ENCODE measurements around the gene SGO2.

SGO2 gene

GRCh38 chr2:200525882-200526651 lies at the start of gene SGO2:
SGO2 (plus strand) TSS chr2:200526207; CDS start chr2:200532976, 6,769 bp downstream.
- Histone ChIP-seq H3K9me2 (replicated peaks; ENCODE audit: insufficient read depth, low read length) (no peaks in the 10 kb centered on the region), H4K20me1 (ENCODE audit: insufficient read depth, low read length) (no peaks in the 10 kb centered on the region), H3K27me3 (replicated peaks; ENCODE audit: insufficient read depth, low read length) (no peaks in the 10 kb centered on the region; the same call in 1 of the 2 replicates), H3K9ac (ENCODE audit: low read length) (peak within 1 kb of the TSS; percentile 65), H3K4me1 (ENCODE audit: low read length) (peaks cover 5% of the 10 kb centered on the region; the same call in 1 of the 2 replicates), H3K36me3 (replicated peaks; ENCODE audit: insufficient read depth, low read length) (no peaks in the 10 kb centered on the region), H3K27ac (ENCODE audit: low read length) (peak within 1 kb of the TSS; percentile 48; the same call in 1 of the 2 replicates), H3K9me3 (replicated peaks; ENCODE audit: insufficient read depth, low read length) (no peaks in the 10 kb centered on the region), H3F3A (ENCODE audit: insufficient read depth, low read length) (peaks cover 6% of the 10 kb centered on the region; the same call in 1 of the 2 replicates), H3K4me2 (ENCODE audit: low read depth, low read length) (peak within 1 kb of the TSS; percentile 92), H3K4me3 (ENCODE audit: low read length) (peak within 1 kb of the TSS; percentile 83), H3K79me2 (ENCODE audit: low read length) (peaks cover 48% of the 10 kb centered on the region), H2AFZ (ENCODE audit: low read length) (peak within 1 kb of the TSS; percentile 97)
- peak; percentile 97 for DNase-seq
- TF ChIP-seq EZH2phosphoT487 (IDR thresholded peaks at IDR 0.05; ENCODE audit: low read length), result no peak
- TF ChIP-seq, protein P1, sequence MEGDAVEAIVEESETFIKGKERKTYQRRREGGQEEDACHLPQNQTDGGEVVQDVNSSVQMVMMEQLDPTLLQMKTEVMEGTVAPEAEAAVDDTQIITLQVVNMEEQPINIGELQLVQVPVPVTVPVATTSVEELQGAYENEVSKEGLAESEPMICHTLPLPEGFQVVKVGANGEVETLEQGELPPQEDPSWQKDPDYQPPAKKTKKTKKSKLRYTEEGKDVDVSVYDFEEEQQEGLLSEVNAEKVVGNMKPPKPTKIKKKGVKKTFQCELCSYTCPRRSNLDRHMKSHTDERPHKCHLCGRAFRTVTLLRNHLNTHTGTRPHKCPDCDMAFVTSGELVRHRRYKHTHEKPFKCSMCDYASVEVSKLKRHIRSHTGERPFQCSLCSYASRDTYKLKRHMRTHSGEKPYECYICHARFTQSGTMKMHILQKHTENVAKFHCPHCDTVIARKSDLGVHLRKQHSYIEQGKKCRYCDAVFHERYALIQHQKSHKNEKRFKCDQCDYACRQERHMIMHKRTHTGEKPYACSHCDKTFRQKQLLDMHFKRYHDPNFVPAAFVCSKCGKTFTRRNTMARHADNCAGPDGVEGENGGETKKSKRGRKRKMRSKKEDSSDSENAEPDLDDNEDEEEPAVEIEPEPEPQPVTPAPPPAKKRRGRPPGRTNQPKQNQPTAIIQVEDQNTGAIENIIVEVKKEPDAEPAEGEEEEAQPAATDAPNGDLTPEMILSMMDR (IDR thresholded peaks at IDR 0.05; ENCODE audit: low read length), result peak; percentile 13; the same call in 1 of the 2 replicates

- Histone ChIP-seq H3K9ac (ENCODE audit: low read length) (no peak overlapping the region), H3K4me2 (ENCODE audit: low read depth, low read length) (no peak overlapping the region)
Measured at GRCh38 chr2:200476836-200477235, 49.2 kb upstream of the SGO2 start.

DNA sequence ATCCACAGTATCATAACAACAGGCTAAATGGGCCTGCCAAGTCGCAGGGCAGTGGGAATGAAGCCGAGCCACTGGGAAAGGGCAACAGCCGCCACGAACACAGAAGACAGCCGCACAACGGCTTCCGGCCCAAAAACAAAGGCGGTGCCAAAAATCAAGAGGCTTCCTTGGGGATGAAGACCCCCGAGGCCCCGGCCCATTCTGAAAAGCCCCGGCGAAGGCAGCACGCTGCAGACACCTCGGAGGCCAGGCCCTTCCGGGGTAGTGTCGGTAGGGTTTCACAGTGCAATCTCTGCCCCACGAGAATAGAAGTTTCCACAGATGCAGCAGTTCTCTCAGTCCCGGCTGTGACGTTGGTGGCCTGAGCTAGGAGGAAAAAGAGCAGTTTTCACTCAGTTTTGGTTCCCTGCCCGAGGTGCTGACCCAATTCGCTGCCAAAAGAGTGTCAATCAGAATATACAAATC lies 48.3 kb upstream of the SGO2 start:
- H3K9me2 ChIP-seq (replicated peaks; ENCODE audit: insufficient read depth, low read length), result no peaks in the 10 kb centered on the region
- 0 out of 2 replicates have a peak, but pooled peaks cover 5% of the 10 kb centered on the region for H3K36me3 ChIP-seq (replicated peaks; ENCODE audit: insufficient read depth, low read length)
- peaks cover 8% of the 10 kb centered on the region for H3K4me1 ChIP-seq (ENCODE audit: low read length)
- H3K27me3 ChIP-seq (replicated peaks; ENCODE audit: insufficient read depth, low read length), result no peaks in the 10 kb centered on the region
- no peak overlapping the region for H3K4me3 ChIP-seq (ENCODE audit: low read length)
- H3K9ac ChIP-seq (ENCODE audit: low read length), result no peak overlapping the region
- H2AFZ ChIP-seq (ENCODE audit: low read length), result no peak overlapping the region
- H4K20me1 ChIP-seq (ENCODE audit: insufficient read depth, low read length), result no peaks in the 10 kb centered on the region
- no peaks in the 10 kb centered on the region for H3K9me3 ChIP-seq (replicated peaks; ENCODE audit: insufficient read depth, low read length)
- H3K4me2 ChIP-seq (ENCODE audit: low read depth, low read length), result no peak overlapping the region
- TF ChIP-seq, protein P1 (IDR thresholded peaks at IDR 0.05; ENCODE audit: low read length), result no peak
- TF ChIP-seq EZH2 (optimal IDR thresholded peaks at IDR 0.05; ENCODE audit: low read depth, low read length), result no peak
- no peak for TF ChIP-seq EZH2phosphoT487 (IDR thresholded peaks at IDR 0.05; ENCODE audit: low read length)
- peaks cover 5% of the 10 kb centered on the region; the same call in 1 of the 2 replicates for H3F3A ChIP-seq (ENCODE audit: insufficient read depth, low read length)
- H3K27ac ChIP-seq (ENCODE audit: low read length), result no peak overlapping the region
- no peaks in the 10 kb centered on the region for H3K79me2 ChIP-seq (ENCODE audit: low read length)
- no peak for DNase-seq

More at GRCh38 chr2:200476836-200477235, 49.2 kb upstream of the SGO2 start:
- H4K20me1 ChIP-seq (ENCODE audit: insufficient read depth, low read length), result no peaks in the 10 kb centered on the region
- H3F3A ChIP-seq (ENCODE audit: insufficient read depth, low read length), result peaks cover 10% of the 10 kb centered on the region
- 0 out of 2 replicates have a peak, but pooled peaks cover 5% of the 10 kb centered on the region for H3K36me3 ChIP-seq (replicated peaks; ENCODE audit: insufficient read depth, low read length)
- H3K4me1 ChIP-seq (ENCODE audit: low read length), result peaks cover 17% of the 10 kb centered on the region
- no peak overlapping the region for H3K4me3 ChIP-seq (ENCODE audit: low read length)
- H3K79me2 ChIP-seq (ENCODE audit: low read length), result no peaks in the 10 kb centered on the region
- no peaks in the 10 kb centered on the region for H3K9me3 ChIP-seq (replicated peaks; ENCODE audit: insufficient read depth, low read length)
- H3K27me3 ChIP-seq (replicated peaks; ENCODE audit: insufficient read depth, low read length), result no peaks in the 10 kb centered on the region
- no peak for DNase-seq
- no peaks in the 10 kb centered on the region for H3K9me2 ChIP-seq (replicated peaks; ENCODE audit: insufficient read depth, low read length)
- TF ChIP-seq EZH2phosphoT487 (IDR thresholded peaks at IDR 0.05; ENCODE audit: low read length), result no peak
- TF ChIP-seq, protein P1 (IDR thresholded peaks at IDR 0.05; ENCODE audit: low read length), result no peak
- no peak for TF ChIP-seq EZH2 (optimal IDR thresholded peaks at IDR 0.05; ENCODE audit: low read depth, low read length)
- no peak overlapping the region for H3K27ac ChIP-seq (ENCODE audit: low read length)
- no peak overlapping the region for H2AFZ ChIP-seq (ENCODE audit: low read length)

All from MM.1S (cell line).